ENCODE results near the gene IL2RA.
A peak's percentile ranks its signal among the peaks of the same experiment; 100 is the strongest.

IL2RA gene

GRCh38 chr10:5999440-6000165 is 62.6 kb downstream of the IL2RA start:
- no peaks in the 10 kb centered on the region for H3K36me3 Mint-ChIP-seq (ENCODE audit: low read depth)
- intact Hi-C loops (cut with micrococcal nuclease), result no loop called here
- peaks cover 2% of the 10 kb centered on the region for H3K27me3 Mint-ChIP-seq
- no peaks in the 10 kb centered on the region for H3K4me1 Mint-ChIP-seq (ENCODE audit: low read depth)
- H3K9me3 Mint-ChIP-seq, result no peaks in the 10 kb centered on the region
- no peak overlapping the region for H3K4me3 Mint-ChIP-seq
- no peak overlapping the region for H3K27ac Mint-ChIP-seq

GRCh38 chr10:5996696-5997095 is 65.5 kb downstream of the IL2RA start:
- H3K27ac Mint-ChIP-seq, result no peak overlapping the region
- H3K4me3 Mint-ChIP-seq, result no peak overlapping the region
- H3K9me3 Mint-ChIP-seq, result peaks cover 10% of the 10 kb centered on the region
- no peaks in the 10 kb centered on the region for H3K36me3 Mint-ChIP-seq (ENCODE audit: low read depth)
- H3K27me3 Mint-ChIP-seq, result peaks cover 5% of the 10 kb centered on the region
- no peaks in the 10 kb centered on the region for H3K4me1 Mint-ChIP-seq (ENCODE audit: low read depth)
- intact Hi-C loops (cut with micrococcal nuclease), result no loop called here

- H3K27me3 Mint-ChIP-seq, result peaks cover 4% of the 10 kb centered on the region
- H3K36me3 Mint-ChIP-seq (ENCODE audit: low read depth), result no peaks in the 10 kb centered on the region
- intact Hi-C loops (cut with micrococcal nuclease), result no loop called here
- peaks cover 10% of the 10 kb centered on the region for H3K4me1 Mint-ChIP-seq (ENCODE audit: low read depth)
- peaks cover 14% of the 10 kb centered on the region for H3K9me3 Mint-ChIP-seq
- no peak overlapping the region for H3K27ac Mint-ChIP-seq
- H3K4me3 Mint-ChIP-seq, result no peak overlapping the region
These were observed 69.8 kb downstream of the IL2RA start for GRCh38 chr10:5992398-5992797.

GRCh38 chr10:5991708-5992107 is 70.5 kb downstream of the IL2RA start:
- Mint-ChIP-seq H3K4me3 (no peak overlapping the region), H3K36me3 (ENCODE audit: low read depth) (no peaks in the 10 kb centered on the region), H3K27me3 (peaks cover 4% of the 10 kb centered on the region), H3K27ac (no peak overlapping the region), H3K9me3 (peaks cover 14% of the 10 kb centered on the region), H3K4me1 (ENCODE audit: low read depth) (peaks cover 10% of the 10 kb centered on the region)
- intact Hi-C loops (cut with micrococcal nuclease), result no loop called here

- Mint-ChIP-seq H3K4me3 (no peak overlapping the region), H3K27ac (no peak overlapping the region), H3K9me3 (peaks cover 14% of the 10 kb centered on the region), H3K36me3 (ENCODE audit: low read depth) (no peaks in the 10 kb centered on the region), H3K4me1 (ENCODE audit: low read depth) (peaks cover 20% of the 10 kb centered on the region), H3K27me3 (peaks cover 4% of the 10 kb centered on the region)
- intact Hi-C loops (cut with micrococcal nuclease), result no loop called here
These were observed 72.4 kb downstream of the IL2RA start for GRCh38 chr10:5989756-5990155.

- Mint-ChIP-seq H3K4me1 (ENCODE audit: low read depth) (peaks cover 20% of the 10 kb centered on the region), H3K36me3 (ENCODE audit: low read depth) (no peaks in the 10 kb centered on the region), H3K27me3 (peaks cover 4% of the 10 kb centered on the region), H3K9me3 (peaks cover 14% of the 10 kb centered on the region), H3K27ac (peak overlapping the region; percentile 41), H3K4me3 (no peak overlapping the region)
- intact Hi-C loops (cut with micrococcal nuclease), result no loop called here
These were observed 73.7 kb downstream of the IL2RA start for GRCh38 chr10:5988336-5988920.

- intact Hi-C loops (cut with micrococcal nuclease), result no loop called here
- Mint-ChIP-seq H3K27me3 (peaks cover 4% of the 10 kb centered on the region), H3K4me1 (ENCODE audit: low read depth) (peaks cover 20% of the 10 kb centered on the region), H3K4me3 (no peak overlapping the region), H3K36me3 (ENCODE audit: low read depth) (no peaks in the 10 kb centered on the region), H3K9me3 (peaks cover 14% of the 10 kb centered on the region), H3K27ac (peak overlapping the region; percentile 41)
These were observed 74.4 kb downstream of the IL2RA start for GRCh38 chr10:5987747-5988146.

GRCh38 chr10:5985029-5985428 is 77.1 kb downstream of the IL2RA start:
- H3K27me3 Mint-ChIP-seq, result peaks cover 3% of the 10 kb centered on the region
- no peaks in the 10 kb centered on the region for H3K9me3 Mint-ChIP-seq
- H3K4me1 Mint-ChIP-seq (ENCODE audit: low read depth), result peaks cover 20% of the 10 kb centered on the region
- no peaks in the 10 kb centered on the region for H3K36me3 Mint-ChIP-seq (ENCODE audit: low read depth)
- no peak overlapping the region for H3K27ac Mint-ChIP-seq
- no peak overlapping the region for H3K4me3 Mint-ChIP-seq
- intact Hi-C loops (cut with micrococcal nuclease), result no loop called here

GRCh38 chr10:5983774-5984173 is 78.4 kb downstream of the IL2RA start:
- intact Hi-C loops (cut with micrococcal nuclease), result no loop called here
- H3K4me1 Mint-ChIP-seq (ENCODE audit: low read depth), result peaks cover 20% of the 10 kb centered on the region
- H3K27me3 Mint-ChIP-seq, result peaks cover 3% of the 10 kb centered on the region
- H3K9me3 Mint-ChIP-seq, result no peaks in the 10 kb centered on the region
- no peaks in the 10 kb centered on the region for H3K36me3 Mint-ChIP-seq (ENCODE audit: low read depth)
- no peak overlapping the region for H3K4me3 Mint-ChIP-seq
- H3K27ac Mint-ChIP-seq, result no peak overlapping the region

GRCh38 chr10:5981529-5981928 is 80.6 kb downstream of the IL2RA start:
- peaks cover 16% of the 10 kb centered on the region for H3K4me1 Mint-ChIP-seq (ENCODE audit: low read depth)
- H3K4me3 Mint-ChIP-seq, result no peak overlapping the region
- no peaks in the 10 kb centered on the region for H3K36me3 Mint-ChIP-seq (ENCODE audit: low read depth)
- no peaks in the 10 kb centered on the region for H3K9me3 Mint-ChIP-seq
- intact Hi-C loops (cut with micrococcal nuclease), result no loop called here
- H3K27me3 Mint-ChIP-seq, result peaks cover 9% of the 10 kb centered on the region
- no peak overlapping the region for H3K27ac Mint-ChIP-seq

GRCh38 chr10:5978230-5978489 is 84.0 kb downstream of the IL2RA start:
- Mint-ChIP-seq H3K27me3 (peaks cover 9% of the 10 kb centered on the region), H3K27ac (no peak overlapping the region), H3K4me3 (peak overlapping the region; percentile 71), H3K36me3 (ENCODE audit: low read depth) (no peaks in the 10 kb centered on the region), H3K4me1 (ENCODE audit: low read depth) (peaks cover 21% of the 10 kb centered on the region), H3K9me3 (no peaks in the 10 kb centered on the region)
- intact Hi-C loops (cut with micrococcal nuclease), result no loop called here

GRCh38 chr10:5977471-5978229 is 84.5 kb downstream of the IL2RA start, which contains the start of gene IL15RA:
TSS of gene IL15RA (minus strand) at chr10:5977543. CDS start at chr10:5977492, 51 bp downstream.
- Mint-ChIP-seq H3K4me3 (peak within 1 kb of the TSS; percentile 71), H3K27me3 (peaks cover 9% of the 10 kb centered on the region), H3K4me1 (ENCODE audit: low read depth) (peaks cover 21% of the 10 kb centered on the region), H3K27ac (peak within 1 kb of the TSS; percentile 42), H3K9me3 (no peaks in the 10 kb centered on the region), H3K36me3 (ENCODE audit: low read depth) (no peaks in the 10 kb centered on the region)
- intact Hi-C loops (cut with micrococcal nuclease), result no loop called here

- peaks cover 26% of the 10 kb centered on the region for H3K4me1 Mint-ChIP-seq (ENCODE audit: low read depth)
- H3K9me3 Mint-ChIP-seq, result no peaks in the 10 kb centered on the region
- peak overlapping the region; percentile 71 for H3K4me3 Mint-ChIP-seq
- H3K36me3 Mint-ChIP-seq (ENCODE audit: low read depth), result no peaks in the 10 kb centered on the region
- peak overlapping the region; percentile 42 for H3K27ac Mint-ChIP-seq
- intact Hi-C loops (cut with micrococcal nuclease), result no loop called here
- peaks cover 9% of the 10 kb centered on the region for H3K27me3 Mint-ChIP-seq
These were observed 85.4 kb downstream of the IL2RA start for GRCh38 chr10:5976512-5977470.
